Lower leg skin (tissue), 3 donors: ENCODE results near the gene KAT6B.

Experiments
- POLR2A ChIP-seq, 2 donors: fragments of 450-650 bp; IDR thresholded peaks; one replicate each; pipeline ENCODE4 v1.6.1; 2016 to 2017; ENCODE audit warnings: antibody characterized with exemption in 2 of 2, mild to moderate bottlenecking in 1 of 2, moderate library complexity in 1 of 2
- TF ChIP-seq, protein P1 (sequence below), 3 donors: fragments of 450-650 bp; IDR thresholded peaks; one replicate each; pipeline ENCODE4 v1.5.1; 2016; ENCODE audit warnings: antibody characterized with exemption in 3 of 3, mild to moderate bottlenecking in 3 of 3, moderate library complexity in 2 of 3

DNA sequence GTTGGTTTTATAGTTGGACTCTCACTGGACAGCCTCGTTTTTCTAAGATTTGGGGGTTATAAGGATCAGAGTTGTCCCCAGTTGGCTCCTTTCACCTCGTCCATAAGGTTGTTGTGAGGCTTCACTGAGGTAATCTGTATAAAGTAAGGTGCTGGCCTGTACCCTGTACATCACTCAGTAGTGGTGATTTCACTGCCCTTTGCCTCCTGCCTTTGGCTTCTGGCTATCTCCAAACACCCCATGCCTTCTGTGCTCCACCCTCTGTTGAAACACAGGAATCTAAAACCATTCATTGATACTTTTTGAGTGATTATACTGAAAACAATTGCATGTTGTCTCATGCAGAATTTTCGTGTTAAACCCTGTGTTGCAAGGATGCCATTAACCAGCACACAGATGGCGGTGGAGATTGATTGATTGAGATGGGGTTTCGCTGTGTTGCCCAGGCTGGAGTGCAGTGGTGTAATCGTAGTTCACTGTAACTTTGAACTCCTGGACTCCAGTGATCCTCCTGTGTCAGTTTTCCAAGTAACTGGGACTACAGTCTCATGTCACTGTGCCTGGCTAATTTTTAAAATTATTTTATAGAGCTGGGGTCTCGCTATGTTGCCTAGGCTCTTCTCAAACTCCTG lies 55.0 kb downstream of the KAT6B start:
- no peak for TF ChIP-seq POLR2A (IDR thresholded peaks at IDR 0.05)
- TF ChIP-seq, protein P1, sequence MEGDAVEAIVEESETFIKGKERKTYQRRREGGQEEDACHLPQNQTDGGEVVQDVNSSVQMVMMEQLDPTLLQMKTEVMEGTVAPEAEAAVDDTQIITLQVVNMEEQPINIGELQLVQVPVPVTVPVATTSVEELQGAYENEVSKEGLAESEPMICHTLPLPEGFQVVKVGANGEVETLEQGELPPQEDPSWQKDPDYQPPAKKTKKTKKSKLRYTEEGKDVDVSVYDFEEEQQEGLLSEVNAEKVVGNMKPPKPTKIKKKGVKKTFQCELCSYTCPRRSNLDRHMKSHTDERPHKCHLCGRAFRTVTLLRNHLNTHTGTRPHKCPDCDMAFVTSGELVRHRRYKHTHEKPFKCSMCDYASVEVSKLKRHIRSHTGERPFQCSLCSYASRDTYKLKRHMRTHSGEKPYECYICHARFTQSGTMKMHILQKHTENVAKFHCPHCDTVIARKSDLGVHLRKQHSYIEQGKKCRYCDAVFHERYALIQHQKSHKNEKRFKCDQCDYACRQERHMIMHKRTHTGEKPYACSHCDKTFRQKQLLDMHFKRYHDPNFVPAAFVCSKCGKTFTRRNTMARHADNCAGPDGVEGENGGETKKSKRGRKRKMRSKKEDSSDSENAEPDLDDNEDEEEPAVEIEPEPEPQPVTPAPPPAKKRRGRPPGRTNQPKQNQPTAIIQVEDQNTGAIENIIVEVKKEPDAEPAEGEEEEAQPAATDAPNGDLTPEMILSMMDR (IDR thresholded peaks at IDR 0.05): no peak
